Epithelial cell of prostate (primary cell): ENCODE measurements around the gene CORO7.

ENCODE experiments used
- DNase-seq: peaks from one replicate; pipeline ENCODE4 v3.0.0-alpha.2; 2011; ENCODE audit warnings: low read depth, low spot score
- H3K27ac ChIP-seq: fragments of 450-650 bp; 2 replicates; pipeline ENCODE4 v1.5.1; 2017; ENCODE audit warnings: mild to moderate bottlenecking

Gene CORO7

DNA sequence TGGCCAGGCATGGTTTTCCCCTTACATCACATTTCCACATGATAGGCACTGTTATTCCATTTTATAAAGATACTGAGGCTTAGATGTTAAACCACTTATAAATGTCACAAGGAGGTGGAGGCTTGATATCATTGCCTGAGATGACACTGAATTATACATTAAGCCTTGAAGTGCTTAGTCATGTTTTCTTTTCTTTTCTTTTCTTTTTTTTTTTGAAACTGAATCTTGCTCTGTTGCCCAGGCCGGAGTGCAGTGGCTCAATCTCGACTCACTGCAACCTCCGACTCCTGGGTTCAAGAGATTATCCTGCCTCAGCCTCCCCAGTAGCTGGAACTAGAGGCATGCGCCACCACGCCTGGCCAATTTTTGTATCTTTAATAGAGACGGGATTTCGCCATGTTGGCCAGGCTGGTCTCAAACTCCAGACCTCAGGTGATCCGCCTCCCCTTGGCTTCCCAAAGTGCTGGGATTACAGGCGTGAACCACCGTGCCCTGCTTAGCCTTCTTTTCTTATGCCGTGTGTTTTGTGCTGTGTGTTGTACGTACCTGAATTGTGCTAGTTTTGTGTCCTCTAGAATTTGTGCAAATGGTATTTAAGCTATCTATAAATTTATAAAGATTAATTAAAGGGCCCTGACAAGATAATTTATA is 10.5 kb upstream of the CORO7 start:
- H3K27ac ChIP-seq: peak overlapping the region; percentile 91
- no peak for DNase-seq

DNA sequence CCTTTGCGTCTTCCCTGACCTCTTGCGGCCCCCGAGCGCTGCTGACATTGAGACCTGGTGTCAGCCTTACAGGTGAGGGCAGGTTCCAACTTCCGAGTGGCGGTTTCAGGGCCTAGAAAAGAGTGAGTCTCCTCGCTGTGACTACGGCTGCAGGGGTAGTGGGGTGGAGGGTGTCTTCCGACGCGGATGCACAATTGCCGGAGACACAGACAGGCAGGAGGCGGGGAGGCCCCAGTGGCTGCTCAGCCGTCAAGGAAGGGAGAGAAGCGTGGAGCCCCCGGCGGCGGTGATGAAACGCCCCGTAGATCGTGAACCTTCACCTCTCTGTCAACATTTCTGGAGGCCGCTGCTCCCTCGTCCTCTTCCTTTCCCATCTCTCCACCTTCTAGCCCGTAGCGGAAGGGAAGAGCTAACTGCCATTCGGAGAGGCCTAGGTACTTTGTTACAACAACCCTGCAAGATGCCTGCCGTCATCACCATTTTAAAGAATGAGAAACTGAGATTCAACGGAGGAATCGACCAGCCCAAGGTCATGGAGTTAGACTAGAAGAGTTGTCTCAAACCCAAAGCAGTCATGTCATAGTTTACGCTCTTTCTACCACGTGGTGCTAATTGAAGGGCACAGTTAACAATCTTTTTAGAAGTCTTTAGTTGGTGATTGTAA is 9.8 kb upstream of the CORO7 start:
- H3K27ac ChIP-seq: peak overlapping the region; percentile 91
- DNase-seq: no peak

DNA sequence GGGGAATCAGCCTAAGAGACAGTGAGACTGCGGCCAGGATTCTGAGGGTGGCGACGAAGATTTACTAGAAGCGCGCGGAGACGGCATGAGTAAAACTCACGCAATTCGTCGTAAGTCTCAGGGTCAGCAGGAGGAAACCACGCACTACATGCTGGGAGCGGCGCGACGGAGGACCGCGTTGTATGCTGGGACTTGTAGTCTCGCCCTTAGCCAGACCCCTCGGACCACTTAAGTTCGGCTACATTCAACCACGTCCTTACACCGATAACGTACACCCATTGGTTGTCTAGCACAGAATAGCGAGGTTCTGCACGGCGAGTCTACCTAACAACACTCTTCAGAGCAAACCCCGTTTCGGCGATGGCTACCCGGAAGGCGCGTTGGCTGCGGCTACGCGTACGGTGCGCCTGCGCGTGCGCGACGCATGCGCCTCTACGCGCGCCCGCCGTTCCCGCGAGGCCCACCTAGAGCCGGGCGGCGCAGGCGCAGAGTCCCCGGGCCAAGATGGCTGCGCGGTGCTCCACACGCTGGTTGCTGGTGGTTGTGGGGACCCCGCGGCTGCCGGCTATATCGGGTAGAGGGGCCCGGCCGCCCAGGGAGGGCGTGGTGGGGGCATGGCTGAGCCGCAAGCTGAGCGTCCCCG is 9.1 kb upstream of the CORO7 start, which contains the start of gene DNAJA3:
TSS of gene DNAJA3 (plus strand) at position 491 of the 643 bp plus-strand sequence. CDS start at position 505, 14 bp downstream.
- peak within 1 kb of the TSS; percentile 91 for H3K27ac ChIP-seq
- peak; percentile 88 for DNase-seq

GRCh38 chr16:4420505-4421105 is 4.2 kb upstream of the CORO7 start:
- no peak for DNase-seq
- H3K27ac ChIP-seq: no peak overlapping the region

GRCh38 chr16:4419402-4419959 is 3.1 kb upstream of the CORO7 start:
- H3K27ac ChIP-seq: no peak overlapping the region
- no peak for DNase-seq

DNA sequence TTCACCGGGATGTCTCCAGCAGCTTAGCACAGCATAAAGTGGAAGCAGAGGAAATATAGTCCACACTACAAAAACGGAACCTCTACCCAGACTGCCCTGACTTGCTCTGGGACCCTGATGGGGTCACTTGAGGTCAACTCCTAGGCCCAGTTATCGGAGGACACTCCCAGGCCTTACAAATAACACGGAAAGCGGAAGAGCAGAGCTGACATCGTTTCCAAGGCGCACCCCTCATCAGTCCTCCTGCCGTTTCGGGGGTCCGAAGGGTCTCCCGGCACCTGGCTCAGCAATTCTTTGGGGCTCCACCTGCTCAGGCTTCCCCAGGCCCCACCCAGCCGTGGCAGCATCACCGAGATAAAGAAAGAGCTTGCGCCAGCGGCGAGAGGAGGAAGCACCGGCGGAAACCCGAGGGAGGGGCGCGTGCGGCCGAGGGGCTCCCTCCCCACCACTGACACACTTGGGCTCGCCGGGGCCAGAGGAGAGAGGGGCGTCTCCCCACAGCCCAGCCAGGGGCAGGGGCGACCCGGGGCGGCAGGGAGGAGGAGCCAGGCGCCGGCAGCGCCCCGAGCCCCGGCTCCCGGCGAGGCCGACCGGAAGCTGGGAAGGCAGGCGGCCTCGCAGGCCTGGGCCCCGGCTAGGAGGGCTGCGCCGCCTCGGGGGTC is 727 bp downstream of the CORO7 start:
- H3K27ac ChIP-seq: peak overlapping the region; percentile 69
- no peak for DNase-seq

GRCh38 chr16:4414187-4414917 is 2.0 kb downstream of the CORO7 start:
- H3K27ac ChIP-seq: no peak overlapping the region
- DNase-seq: no peak

DNA sequence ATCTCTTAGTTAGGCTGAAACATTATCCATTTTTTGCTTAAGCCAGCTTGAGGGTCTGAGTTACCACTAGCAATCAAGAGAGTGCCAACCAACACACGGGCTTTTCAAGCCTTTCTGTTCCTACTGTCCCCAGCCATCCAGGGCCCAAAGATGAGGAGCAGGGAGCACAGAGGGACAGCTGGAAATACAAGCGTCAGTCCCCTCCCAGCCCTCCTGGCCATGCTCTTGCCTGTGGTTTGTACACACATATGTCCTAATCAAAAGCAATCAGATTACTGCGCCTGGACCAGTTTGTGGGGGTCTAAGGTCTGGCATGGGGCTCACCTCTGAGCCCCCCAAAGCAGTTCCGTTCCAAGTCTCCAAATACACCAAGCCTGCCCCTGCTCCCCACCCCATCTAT is 3.5 kb downstream of the CORO7 start:
- H3K27ac ChIP-seq: no peak overlapping the region
- no peak for DNase-seq

DNA sequence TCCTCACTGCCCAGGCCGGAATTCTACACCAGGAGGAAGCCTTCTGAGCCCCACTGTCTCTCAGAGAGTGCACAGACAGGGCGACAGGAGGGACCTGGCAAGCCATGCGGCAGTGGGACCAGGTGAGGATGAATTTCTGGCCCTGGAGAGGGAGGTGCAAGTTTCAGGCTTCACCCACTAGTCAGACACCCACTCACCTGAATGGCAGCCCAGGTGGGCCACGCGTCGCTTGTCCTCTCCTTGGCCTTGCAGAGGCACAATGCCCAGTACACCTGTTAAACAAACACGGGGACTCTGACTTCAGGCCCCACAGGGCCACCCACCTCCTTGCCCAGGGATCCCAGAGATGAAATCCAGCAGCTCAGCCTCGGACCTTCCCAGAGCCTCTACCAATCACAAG is 4.2 kb downstream of the CORO7 start:
- no peak for DNase-seq
- H3K27ac ChIP-seq: no peak overlapping the region

DNA sequence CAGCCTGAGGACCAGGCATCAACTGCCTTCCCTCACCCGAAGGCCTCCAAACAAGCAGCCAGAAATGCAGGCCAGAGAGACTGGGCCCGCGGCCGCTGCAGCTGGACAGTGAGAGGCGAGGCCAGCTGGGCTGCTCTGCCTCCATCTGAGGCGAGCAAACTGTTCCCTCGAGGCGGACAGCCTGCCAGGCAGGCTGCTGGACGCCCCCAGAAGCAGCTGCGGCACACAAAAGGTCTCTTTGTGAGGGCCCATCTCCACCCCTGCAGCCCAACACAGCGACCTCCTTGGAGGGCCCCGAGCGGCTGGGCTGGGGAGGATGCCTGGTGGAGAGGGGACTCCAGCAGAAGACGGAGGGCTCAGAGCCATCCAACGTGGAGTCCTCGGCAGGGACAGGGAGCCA is 4.7 kb downstream of the CORO7 start:
- H3K27ac ChIP-seq: no peak overlapping the region
- no peak for DNase-seq

- H3K27ac ChIP-seq: no peak overlapping the region
Measured at GRCh38 chr16:4410335-4411075, 5.9 kb downstream of the CORO7 start.

DNA sequence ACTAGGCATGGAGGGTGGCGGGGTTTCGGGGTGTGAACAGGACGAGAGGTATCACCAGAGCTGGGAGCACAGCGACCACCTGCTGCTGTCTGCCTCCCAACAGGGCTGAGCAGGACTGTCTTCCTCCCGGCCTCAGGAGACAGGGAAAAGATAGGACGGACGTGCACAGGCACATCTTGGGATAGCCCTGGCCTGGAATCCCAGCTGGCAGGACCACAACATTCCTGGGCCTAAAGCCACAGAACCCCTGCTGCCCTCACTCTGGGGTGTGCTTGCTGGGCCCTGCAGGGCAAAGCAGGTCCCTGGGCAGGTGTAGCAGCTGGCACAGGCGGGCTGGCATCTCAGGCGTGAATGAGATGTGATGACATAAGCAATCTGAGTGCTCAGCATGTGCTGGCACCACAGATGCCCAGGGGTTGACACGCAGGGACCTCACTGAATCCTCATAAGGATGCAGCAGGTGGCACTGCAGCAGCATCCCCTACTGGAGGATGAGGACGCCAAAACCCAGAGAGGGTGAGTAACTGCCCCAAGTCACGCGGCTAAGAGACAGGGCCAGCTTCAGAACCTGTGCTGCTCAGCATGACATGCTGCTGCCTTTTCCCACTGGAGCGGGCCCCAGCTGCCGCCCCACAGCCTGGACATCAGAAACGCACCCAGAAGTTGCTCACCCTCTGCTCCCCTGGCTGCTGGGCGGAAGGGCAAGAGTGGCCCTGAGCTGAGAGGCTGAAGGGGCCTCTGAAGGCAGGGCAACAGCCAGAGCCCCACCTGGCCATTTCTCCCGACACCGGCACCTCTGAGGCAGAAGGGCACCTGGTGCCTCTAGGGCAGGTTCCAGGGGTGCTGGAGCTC is 7.1 kb downstream of the CORO7 start:
- H3K27ac ChIP-seq: no peak overlapping the region
- no peak for DNase-seq

More at GRCh38 chr16:4410335-4411075, 5.9 kb downstream of the CORO7 start:
- no peak for DNase-seq

DNA sequence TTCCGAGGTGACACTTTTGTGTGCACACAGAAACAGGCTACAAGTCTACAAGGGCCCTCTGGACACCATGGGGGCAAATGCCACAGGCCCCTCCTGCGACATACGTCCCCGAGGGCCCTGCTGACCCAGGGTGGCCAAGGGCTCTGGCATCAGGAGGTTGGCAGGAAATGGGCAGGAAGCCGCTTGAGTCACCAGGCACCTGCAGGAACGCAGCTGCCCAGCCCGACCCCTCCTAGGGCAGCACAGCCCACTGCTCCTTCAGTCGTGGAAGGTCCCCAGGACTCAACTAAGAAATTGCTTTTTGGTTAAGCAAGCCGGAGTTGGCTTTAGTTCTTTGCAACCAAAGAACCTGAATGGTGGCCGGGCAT is 8.1 kb downstream of the CORO7 start:
- no peak overlapping the region for H3K27ac ChIP-seq
- no peak for DNase-seq

DNA sequence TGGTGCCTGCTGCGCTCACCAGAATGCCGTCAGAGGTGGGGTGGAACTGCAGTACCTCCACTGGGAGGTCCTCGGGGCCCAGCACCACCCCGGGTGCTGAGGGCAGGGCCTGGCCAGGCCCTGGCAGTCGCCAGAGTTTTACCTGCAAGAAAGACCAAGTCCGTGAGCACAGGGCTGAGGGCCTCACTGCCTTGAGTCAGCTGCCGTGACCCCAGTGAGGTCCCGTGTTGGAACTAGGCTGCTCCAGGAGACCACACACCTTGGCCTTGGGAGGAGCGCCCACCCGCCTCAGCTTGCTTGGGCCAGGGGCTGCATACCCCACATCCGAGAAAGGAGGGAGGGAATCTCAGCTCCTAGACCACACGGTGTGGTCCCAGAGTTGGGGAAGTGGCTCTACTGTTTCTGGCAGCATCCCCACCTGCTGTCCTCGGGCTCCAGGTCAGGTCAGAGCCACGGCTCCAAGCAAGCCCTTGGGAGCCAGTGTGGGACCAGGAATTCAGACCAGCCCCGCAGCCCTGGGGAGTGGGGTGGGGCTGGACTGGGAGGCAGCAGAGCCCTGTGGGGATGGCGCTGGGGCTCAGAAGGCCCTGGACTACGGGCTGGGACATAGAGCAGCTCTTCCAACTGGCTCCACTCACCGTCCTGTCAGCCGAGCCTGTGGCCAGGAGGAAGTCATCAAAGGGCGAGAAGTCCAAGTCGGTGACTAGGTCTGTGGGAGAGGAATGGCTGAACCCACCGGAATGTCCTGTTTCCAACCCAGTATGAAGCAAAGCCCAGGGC is 8.7 kb downstream of the CORO7 start:
- no peak for DNase-seq
- H3K27ac ChIP-seq: no peak overlapping the region

GRCh38 chr16:4404967-4405696 is 11.3 kb downstream of the CORO7 start:
- no peak for DNase-seq
- no peak overlapping the region for H3K27ac ChIP-seq

GRCh38 chr16:4404247-4404966 is 12.0 kb downstream of the CORO7 start:
- H3K27ac ChIP-seq: no peak overlapping the region
- no peak for DNase-seq
